GM12878 (cell line): ENCODE results near the gene FNDC11. TPM values are rescaled to one million over a fixed set of nuclear protein-coding genes. Genes with fewer than 3 reads are reported as not detected.

Source experiments
- BACH1 ChIP-seq: fragments of 450-650 bp; IDR thresholded peaks from 2 replicates; pipeline ENCODE4 v1.6.1; 2017; ENCODE audit warnings: mild to moderate bottlenecking, borderline replicate concordance
- EED ChIP-seq: sonication (generic); IDR thresholded peaks from 2 replicates; pipeline ENCODE4 v1.6.1; 2016; ENCODE audit warnings: antibody characterized with exemption, low read depth
- EP300 ChIP-seq, 2 experiments: fragments of 150-350 bp in 1 of 2; IDR thresholded peaks; 2 replicates each; pipeline ENCODE4 v1.6.1; 2011 to 2012; ENCODE audit warnings: low read depth in 2 of 2, low read length in 2 of 2, borderline replicate concordance in 1 of 2, improper control_type of control experiment in 1 of 2, inconsistent platforms in 1 of 2; ENCODE audit not compliant: control insufficient read depth in 1 of 2
- IKZF1 ChIP-seq: fragments of 450-650 bp; conservative IDR thresholded peaks from 2 replicates; pipeline ENCODE4 v1.6.1; 2017; ENCODE audit warnings: antibody characterized with exemption, mild to moderate bottlenecking
- NR2C1 ChIP-seq: fragments of 450-650 bp; IDR thresholded peaks from 2 replicates; pipeline ENCODE4 v1.6.1; 2017; ENCODE audit warnings: antibody characterized with exemption, mild to moderate bottlenecking, moderate library complexity
- NR2C2 ChIP-seq: IDR thresholded peaks from 2 replicates; pipeline ENCODE4 v1.6.1; 2011; ENCODE audit warnings: borderline replicate concordance, low read depth; ENCODE audit not compliant: control insufficient read depth, insufficient read length
- NR2F1 ChIP-seq: fragments of 450-650 bp; conservative IDR thresholded peaks from 2 replicates; pipeline ENCODE4 v1.6.1; 2017; ENCODE audit warnings: mild to moderate bottlenecking
- NRF1 ChIP-seq: conservative IDR thresholded peaks from 2 replicates; pipeline ENCODE4 v1.6.1; 2011; ENCODE audit warnings: mild to moderate bottlenecking, low read depth, low read length, improper control_type of control experiment
- PAX5 ChIP-seq: IDR thresholded peaks from 2 replicates; pipeline ENCODE4 v1.6.1; 2011; ENCODE audit warnings: low read depth, low read length, borderline replicate concordance
- PAX8 ChIP-seq: fragments of 450-650 bp; IDR thresholded peaks from 2 replicates; pipeline ENCODE4 v1.6.1; 2017; ENCODE audit warnings: mild to moderate bottlenecking, moderate library complexity
- RAD21 ChIP-seq: IDR thresholded peaks from 2 replicates; pipeline ENCODE4 v1.6.1; 2011; ENCODE audit warnings: mild to moderate bottlenecking, low read depth, low read length, moderate library complexity; ENCODE audit not compliant: insufficient read depth
- RB1 ChIP-seq: fragments of 450-650 bp; formaldehyde crosslinking; IDR thresholded peaks from 2 replicates; pipeline ENCODE4 v1.6.1; 2017; ENCODE audit warnings: mild to moderate bottlenecking, borderline replicate concordance
- SIN3A ChIP-seq: IDR thresholded peaks from 2 replicates; pipeline ENCODE4 v1.6.1; 2012; ENCODE audit warnings: low read depth, low read length, improper control_type of control experiment
- SMAD5 ChIP-seq: IDR thresholded peaks from 2 replicates; pipeline ENCODE4 v1.6.1; 2016; ENCODE audit warnings: antibody characterized with exemption, low read depth
- SPI1 ChIP-seq: IDR thresholded peaks from 2 replicates; pipeline ENCODE4 v1.6.1; 2011; ENCODE audit warnings: low read depth, mild to moderate bottlenecking, low read length, moderate library complexity, borderline replicate concordance; ENCODE audit not compliant: insufficient read depth
- TCF7 ChIP-seq: IDR thresholded peaks from 2 replicates; pipeline ENCODE4 v1.6.1; 2014; ENCODE audit warnings: antibody characterized with exemption, borderline replicate concordance
- ZBTB40 ChIP-seq: fragments of 450-650 bp; IDR thresholded peaks from 2 replicates; pipeline ENCODE4 v1.6.1; 2016; ENCODE audit warnings: mild to moderate bottlenecking, moderate library complexity, borderline replicate concordance
- ZNF622 ChIP-seq: fragments of 450-650 bp; IDR thresholded peaks from 2 replicates; pipeline ENCODE4 v1.6.1; 2017; ENCODE audit warnings: mild to moderate bottlenecking, inconsistent platforms
- polyA plus RNA-seq, 11 experiments: library from polyadenylated mRNA; depleted of rRNA in 4 of 11; unstranded in 6 of 11; stranded (reverse) in 5 of 11; fragments of >200 nt; fragmentation: Nextera tagmentation in 4 of 11; fragmentation: Illumina TruSeq in 1 of 11; extraction: Ambion mirVana in 4 of 11; extraction: Trizol in 1 of 11; gene quantifications; 1 replicate in 1 of 11; 2 replicates in 10 of 11; pipeline versions ENCODE4 v1.2.1 to v1.2.3, GENCODE V29; 2011 to 2016; ENCODE audit warnings: inconsistent platforms in 2 of 11, missing spikeins in 2 of 11, low read depth in 1 of 11
- total RNA-seq, 4 experiments: library from RNA; depleted of rRNA in 3 of 4; stranded (reverse); fragments of >200 nt in 3 of 4; fragmentation: Illumina TruSeq in 1 of 4; extraction: Trizol in 1 of 4; gene quantifications; 2 replicates each; pipeline versions ENCODE4 v1.2.1 to v1.2.3, GENCODE V29; 2013 to 2021
- TF ChIP-seq, protein P1 (sequence below): IDR thresholded peaks from 2 replicates; pipeline ENCODE4 v1.6.1; 2011; ENCODE audit warnings: borderline replicate concordance, low read depth, mild to moderate bottlenecking, moderate library complexity, low read length; ENCODE audit not compliant: insufficient read depth, poor library complexity, severe bottlenecking
- TF ChIP-seq, protein P2 (sequence below): fragments of 450-650 bp; IDR thresholded peaks from 2 replicates; pipeline ENCODE4 v1.6.1; 2017; ENCODE audit warnings: antibody characterized with exemption, mild to moderate bottlenecking, moderate library complexity

FNDC11 gene
- total and polyA plus RNA-seq, 10 of the 15 experiments (the other 5 are each of a cell fraction or from before 2014, with no cell fraction given), result 0.09 to 0.72 (median 0.34) TPM; not detected in 2

GRCh38 chr20:63537525-63538203 lies 16.3 kb upstream of the FNDC11 start (continued):
- TF ChIP-seq, protein P1, sequence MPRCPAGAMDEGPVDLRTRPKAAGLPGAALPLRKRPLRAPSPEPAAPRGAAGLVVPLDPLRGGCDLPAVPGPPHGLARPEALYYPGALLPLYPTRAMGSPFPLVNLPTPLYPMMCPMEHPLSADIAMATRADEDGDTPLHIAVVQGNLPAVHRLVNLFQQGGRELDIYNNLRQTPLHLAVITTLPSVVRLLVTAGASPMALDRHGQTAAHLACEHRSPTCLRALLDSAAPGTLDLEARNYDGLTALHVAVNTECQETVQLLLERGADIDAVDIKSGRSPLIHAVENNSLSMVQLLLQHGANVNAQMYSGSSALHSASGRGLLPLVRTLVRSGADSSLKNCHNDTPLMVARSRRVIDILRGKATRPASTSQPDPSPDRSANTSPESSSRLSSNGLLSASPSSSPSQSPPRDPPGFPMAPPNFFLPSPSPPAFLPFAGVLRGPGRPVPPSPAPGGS, result no peak
- TF ChIP-seq RAD21 (peak; percentile 89), IKZF1 (peak; percentile 90), NRF1 (no peak; the same call in 1 of the 2 replicates), EP300 (IDR thresholded peaks at IDR 0.05; ENCODE audit: borderline replicate concordance in 1 of 2, control insufficient read depth in 1 of 2, low read depth in 2 of 2, low read length in 2 of 2) (peak in 1 of 2 experiments; percentile 10; a peak in 1 of 4 replicates), SMAD5 (no peak), NR2C2 (no peak), NR2C1 (no peak), PAX5 (peak; percentile 68; the same call in 1 of the 2 replicates), NR2F1 (peak; percentile 63), SPI1 (0 out of 2 replicates have a peak, but pooled peaks have one; percentile 25), RB1 (peak; percentile 50; the same call in 1 of the 2 replicates), SIN3A (no peak; the same call in 1 of the 2 replicates), TCF7 (no peak), ZNF622 (no peak), BACH1 (peak; percentile 61; the same call in 1 of the 2 replicates), PAX8 (no peak), ZBTB40 (peak; percentile 81; the same call in 1 of the 2 replicates), EED (peak; percentile 73)
- TF ChIP-seq, protein P2, sequence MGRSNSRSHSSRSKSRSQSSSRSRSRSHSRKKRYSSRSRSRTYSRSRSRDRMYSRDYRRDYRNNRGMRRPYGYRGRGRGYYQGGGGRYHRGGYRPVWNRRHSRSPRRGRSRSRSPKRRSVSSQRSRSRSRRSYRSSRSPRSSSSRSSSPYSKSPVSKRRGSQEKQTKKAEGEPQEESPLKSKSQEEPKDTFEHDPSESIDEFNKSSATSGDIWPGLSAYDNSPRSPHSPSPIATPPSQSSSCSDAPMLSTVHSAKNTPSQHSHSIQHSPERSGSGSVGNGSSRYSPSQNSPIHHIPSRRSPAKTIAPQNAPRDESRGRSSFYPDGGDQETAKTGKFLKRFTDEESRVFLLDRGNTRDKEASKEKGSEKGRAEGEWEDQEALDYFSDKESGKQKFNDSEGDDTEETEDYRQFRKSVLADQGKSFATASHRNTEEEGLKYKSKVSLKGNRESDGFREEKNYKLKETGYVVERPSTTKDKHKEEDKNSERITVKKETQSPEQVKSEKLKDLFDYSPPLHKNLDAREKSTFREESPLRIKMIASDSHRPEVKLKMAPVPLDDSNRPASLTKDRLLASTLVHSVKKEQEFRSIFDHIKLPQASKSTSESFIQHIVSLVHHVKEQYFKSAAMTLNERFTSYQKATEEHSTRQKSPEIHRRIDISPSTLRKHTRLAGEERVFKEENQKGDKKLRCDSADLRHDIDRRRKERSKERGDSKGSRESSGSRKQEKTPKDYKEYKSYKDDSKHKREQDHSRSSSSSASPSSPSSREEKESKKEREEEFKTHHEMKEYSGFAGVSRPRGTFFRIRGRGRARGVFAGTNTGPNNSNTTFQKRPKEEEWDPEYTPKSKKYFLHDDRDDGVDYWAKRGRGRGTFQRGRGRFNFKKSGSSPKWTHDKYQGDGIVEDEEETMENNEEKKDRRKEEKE, result no peak
